SK-MEL-5 (cell line): ENCODE data around the gene MAP3K3. TPM values are rescaled to one million over a fixed set of nuclear protein-coding genes. Genes with fewer than 3 reads are reported as not detected.

Experiments used
- DNase-seq: peaks from one replicate; pipeline ENCODE4 v3.0.0-alpha.2; 2016; ENCODE audit warnings: low read depth, low spot score
- in situ Hi-C: cut with HindIII; loops from 2 replicates; pipeline ENCODE4 v1.10.0; 2016; ENCODE audit warnings: low sequenced_read_pairs, high pct_unique_total_duplicates, low pct_unique_long_range_greater_than_20kb
- polyA plus RNA-seq, 2 experiments: library from polyadenylated mRNA; depleted of rRNA; stranded (reverse); fragments of >200 nt; gene quantifications; 2 replicates each; pipeline ENCODE4 v1.2.3, GENCODE V29; 2015
- total RNA-seq: library from RNA; depleted of rRNA; stranded (reverse); fragments of >200 nt; shearing (Covaris generic); gene quantifications from 2 replicates; pipeline ENCODE4 v1.2.3, GENCODE V29; 2014; rRNA removed

Gene MAP3K3
- 13.1 and 14.8 TPM in 2 replicates for total RNA-seq
- polyA plus RNA-seq (2015; cell fraction: cytosol; rRNA removed), result 15.6 and 17.5 TPM in 2 replicates
- 21.5 and 33.9 TPM in 2 replicates for polyA plus RNA-seq (2015; cell fraction: nucleus; rRNA removed)

DNA sequence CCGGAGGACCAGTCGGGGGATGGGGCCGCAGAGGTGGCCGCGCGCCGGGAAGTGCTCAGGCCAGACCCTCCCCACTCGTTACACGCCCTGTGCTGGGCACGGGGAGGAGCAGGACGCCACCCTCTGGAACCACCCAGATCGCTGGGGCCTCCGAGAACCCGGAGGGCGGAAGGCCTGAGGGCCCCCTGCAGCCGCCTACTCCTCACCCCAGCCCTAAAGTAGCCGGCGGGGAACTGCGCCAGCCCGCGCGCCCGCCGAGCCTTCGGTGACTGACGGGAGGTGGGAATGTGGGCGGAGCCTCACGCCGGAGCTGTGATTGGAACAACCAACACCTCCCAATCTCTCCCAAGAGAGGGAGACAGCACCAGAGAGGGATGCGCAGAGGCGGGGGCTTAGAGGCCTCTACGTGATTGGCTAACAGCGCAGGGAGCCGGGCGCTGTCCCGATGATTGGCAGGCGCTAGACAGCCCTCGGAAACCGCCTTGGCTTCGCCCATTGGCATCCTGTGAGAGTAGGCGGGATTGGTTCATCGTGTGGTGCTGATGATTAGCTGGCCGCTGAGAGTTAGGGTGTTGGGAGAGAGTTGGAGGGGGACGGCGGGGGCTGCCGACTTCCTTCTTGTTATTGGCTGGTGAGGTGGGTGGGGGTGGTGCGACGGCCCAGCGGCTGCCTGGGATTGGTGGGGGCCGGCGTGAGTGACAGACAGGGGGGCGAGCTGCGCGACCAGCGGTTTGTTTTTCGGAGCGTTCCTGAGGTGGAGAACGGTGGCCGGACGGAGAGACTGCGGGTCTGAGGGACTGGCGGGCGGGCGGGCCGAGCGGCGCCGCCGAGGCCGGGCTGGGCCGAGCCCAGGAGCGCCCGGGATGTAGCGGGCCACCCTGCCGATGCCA, at the start of gene MAP3K3:
MAP3K3 (plus strand) TSS at position 734 of the 890 bp plus-strand sequence. CDS start 343 bp downstream, outside the sequence.
- in situ Hi-C loops, result no loop called here
- DNase-seq, result peak; percentile 100

DNA sequence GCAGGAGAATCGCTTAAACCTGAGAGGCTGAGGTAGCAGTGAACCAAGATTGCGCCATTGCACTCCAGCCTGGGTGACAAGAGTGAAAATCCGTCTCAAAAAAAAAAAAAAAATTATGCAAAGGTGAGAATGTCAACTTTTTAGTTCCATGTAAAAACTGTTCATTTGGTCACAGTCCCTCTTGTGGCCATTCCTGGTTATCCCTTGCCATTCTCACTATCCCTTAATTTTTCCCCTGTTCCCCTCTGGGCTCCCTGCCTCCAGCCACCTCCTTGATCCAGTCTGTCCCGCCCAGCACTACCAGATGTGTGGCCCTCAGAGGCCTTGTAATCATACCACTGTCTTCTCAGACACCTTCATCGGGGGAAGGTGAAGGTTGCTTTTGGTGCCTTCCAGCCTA, 48.6 kb upstream of the MAP3K3 start:
- peak; percentile 50 for DNase-seq
- in situ Hi-C loops, result no loop called here

DNA sequence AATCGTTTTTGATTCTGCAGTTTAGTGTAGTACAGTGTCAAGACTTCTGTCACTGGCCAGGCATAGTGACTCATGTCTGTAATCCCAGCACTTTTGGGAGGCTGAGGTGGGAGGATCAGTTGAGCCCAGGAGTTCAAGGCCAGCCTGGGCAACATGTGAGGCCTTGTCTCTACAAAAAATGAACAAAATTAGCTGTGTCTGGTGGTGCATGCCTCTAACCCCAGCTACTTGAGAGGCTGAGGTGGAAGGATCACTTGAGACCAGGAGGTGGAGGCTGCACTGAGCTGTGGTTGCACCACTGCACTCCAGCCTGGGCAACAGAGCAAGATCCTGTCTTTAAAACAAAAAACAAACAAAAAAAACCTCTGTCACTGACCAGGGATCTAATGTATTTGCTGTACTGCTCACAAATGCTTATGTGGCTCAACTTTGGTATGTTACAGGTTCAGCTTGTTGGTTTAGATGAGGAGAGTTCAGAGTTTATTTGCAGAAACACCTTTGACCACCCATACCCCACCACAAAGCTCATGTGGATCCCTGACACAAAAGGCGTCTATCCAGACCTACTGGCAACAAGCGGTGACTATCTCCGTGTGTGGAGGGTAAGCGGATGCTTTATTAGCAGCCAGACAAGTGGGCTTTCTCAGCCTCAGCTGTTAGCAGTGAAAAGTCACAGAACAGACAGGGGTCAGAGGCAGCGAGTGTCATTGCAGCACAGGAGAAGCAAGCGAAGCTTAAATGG, 44.0 kb upstream of the MAP3K3 start:
- in situ Hi-C loops, result no loop called here
- no peak for DNase-seq

DNA sequence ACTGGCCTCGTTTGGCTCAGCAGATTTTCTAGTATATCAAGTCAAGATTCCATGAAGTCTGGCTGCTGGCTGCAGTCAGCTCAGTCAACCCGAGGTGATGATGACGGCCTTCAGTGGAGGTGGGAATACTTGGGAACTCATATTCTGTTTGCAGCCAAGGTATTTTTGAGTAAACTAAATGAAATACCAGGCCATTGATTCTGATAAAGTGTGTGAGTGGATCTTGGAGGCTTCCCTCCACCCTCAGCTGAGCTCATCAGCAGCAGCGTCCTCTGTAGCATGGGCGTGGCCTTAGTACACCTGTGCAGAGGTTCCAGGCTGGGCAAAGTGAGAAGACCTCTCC, 43.5 kb upstream of the MAP3K3 start:
- no peak for DNase-seq
- in situ Hi-C loops, result no loop called here

DNA sequence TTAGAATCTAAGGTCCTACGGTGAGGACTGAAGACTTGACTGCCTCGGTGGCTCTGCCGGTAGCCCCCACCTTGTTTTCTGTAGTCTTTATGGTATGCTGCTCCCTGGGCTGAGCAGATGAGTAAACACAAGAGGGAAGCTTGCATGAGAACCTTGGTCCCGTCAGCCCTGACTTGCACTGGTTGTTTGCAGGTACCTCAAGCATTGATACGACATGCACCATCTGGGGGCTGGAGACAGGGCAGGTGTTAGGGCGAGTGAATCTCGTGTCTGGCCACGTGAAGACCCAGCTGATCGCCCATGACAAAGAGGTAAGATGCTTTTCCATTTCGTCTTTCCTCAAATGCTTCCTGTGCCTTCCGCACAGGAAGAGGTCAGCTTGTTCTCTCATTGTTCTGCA, 42.6 kb upstream of the MAP3K3 start:
- DNase-seq, result no peak
- in situ Hi-C loops, result no loop called here

DNA sequence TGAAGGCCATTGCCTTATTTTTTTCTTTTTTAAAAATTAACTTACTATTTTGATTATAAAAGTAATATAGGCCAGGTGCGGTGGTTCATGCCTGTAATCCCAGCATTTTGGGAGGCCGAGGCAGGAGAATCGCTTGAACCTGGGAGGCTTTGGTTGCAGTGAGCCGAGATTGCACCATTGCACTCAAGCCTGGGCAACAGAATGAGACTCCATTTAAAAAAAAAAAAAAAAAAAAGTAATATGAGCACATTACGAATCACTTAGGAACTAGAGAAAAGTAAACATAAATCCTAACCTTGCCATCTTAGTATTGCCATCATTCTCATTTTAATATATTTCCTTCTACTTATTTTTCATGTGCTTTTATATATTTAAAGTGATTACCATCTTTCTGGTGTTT, 34.4 kb upstream of the MAP3K3 start:
- DNase-seq, result no peak
- in situ Hi-C loops, result no loop called here

DNA sequence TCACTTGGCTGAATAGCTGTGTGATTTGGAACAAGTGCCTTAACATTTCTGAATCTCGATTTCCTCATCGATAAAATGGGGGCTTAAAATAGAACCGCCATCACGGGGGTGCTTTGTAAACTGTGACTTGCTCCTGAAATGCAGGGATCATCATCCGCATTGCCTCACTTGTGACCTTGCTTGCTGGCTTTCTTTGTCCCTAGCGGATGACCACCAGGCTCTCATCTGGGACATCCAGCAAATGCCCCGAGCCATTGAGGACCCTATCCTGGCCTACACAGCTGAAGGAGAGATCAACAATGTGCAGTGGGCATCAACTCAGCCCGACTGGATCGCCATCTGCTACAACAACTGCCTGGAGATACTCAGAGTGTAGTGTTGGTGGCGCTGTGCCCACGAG, 33.4 kb upstream of the MAP3K3 start:
- DNase-seq, result no peak
- in situ Hi-C loops, result no loop called here

DNA sequence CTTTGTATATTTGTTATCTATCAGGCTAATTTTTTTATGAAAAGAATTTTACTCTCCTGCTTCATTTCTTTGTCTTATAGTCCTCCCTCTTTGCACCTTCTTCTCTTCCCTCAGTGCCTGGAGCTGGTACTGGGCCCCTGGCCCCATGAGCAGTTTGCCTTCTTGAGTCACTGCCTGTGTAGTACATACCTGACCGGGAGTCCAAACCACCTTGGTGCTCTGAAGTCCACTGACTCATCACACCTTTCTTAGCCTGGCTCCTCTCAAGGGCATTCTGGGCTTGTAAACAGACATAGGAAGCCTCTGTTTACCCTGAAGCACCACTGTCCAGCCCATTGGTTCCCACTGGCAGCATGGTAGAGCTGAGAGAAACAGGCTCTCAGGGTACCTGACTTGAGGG, 32.6 kb upstream of the MAP3K3 start:
- in situ Hi-C loops, result no loop called here
- DNase-seq, result no peak

DNA sequence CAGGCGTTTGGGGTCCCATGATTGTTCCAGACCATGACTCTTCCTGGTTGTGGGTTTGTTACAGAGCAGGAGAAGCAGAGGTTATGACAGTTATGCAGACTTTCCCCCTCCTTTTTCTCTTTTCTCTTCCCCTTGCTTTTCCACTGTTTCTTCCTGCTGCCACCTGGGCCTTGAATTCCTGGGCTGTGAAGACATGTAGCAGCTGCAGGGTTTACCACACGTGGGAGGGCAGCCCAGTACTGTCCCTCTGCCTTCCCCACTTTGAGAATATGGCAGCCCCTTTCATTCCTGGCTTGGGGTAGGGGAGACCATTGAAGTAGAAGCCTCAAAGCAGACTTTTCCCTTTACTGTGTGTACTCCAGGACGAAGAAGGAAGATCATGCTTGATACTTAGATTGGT, 29.4 kb upstream of the MAP3K3 start:
- no peak for DNase-seq
- in situ Hi-C loops, result no loop called here

DNA sequence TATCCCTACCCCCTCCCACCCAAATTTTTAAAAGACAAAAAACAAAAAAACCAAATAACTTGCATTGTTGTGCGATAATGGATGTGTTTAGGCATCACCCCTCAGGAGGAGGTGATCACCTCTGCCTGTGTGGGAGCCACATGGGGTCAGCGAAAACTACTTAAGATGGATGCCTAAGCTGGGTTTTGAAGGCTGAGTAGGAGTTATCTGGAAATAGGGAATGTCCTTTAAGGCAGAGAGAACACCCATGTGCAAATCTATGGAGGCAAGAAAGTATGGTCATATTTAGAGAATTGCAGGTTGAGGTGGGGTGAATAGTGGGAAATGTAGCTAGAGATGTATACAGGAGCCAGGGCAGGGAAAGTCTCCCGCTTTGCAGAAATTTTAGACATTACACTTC, 27.1 kb upstream of the MAP3K3 start:
- no peak for DNase-seq
- in situ Hi-C loops, result no loop called here

DNA sequence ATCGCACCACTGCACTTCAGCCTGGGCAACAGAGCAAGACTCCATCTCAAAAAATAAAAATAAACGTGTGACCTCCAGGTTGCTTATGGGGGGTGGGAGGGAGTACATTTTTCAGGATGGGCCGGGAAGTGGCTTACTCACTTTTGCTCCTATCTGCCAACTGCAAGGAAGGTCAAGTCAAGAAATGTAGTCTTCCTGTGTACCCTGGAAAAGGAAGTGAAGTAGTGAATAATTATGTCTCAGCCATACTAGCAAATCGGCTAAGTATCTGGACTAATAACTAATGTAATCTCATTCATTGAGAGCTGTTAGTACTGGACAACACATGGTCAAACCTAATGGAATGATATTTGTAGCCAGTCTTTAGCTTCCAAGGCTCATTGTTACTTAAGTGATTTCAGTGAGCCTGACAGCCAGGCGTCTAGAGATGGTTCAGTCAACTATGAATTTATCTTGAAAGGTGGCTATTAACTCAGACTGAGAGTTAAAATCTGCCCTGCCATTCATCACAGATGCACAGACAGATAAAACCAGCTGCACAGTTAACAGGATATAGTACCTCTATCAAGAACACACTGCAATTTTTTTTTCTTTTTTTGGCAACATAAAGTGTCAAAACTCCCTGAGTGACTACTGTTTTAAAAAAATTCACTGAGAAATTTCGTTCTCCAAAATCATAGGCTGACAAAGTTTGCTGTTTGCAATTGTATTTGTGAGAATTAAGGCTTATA, 25.2 kb upstream of the MAP3K3 start:
- DNase-seq, result no peak
- in situ Hi-C loops, result no loop called here

DNA sequence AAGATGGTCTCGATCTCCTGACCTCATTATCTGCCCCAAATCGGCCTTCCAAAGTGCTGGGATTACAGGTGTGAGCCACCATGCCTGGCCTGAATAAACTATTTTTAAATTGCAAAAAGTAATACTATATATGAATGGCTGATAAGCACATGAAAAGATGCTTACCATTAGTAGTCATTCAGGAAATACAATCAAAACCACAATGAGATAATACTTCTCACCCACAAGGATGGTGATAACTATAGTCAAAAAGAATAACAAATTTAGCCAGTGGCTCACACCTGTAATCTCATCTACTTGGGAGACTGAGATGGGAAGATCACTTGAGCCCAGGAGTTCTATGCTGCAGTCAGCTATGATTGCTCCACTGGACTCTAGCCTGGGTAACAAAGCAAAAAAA, 23.9 kb upstream of the MAP3K3 start:
- no peak for DNase-seq
- in situ Hi-C loops, result no loop called here

DNA sequence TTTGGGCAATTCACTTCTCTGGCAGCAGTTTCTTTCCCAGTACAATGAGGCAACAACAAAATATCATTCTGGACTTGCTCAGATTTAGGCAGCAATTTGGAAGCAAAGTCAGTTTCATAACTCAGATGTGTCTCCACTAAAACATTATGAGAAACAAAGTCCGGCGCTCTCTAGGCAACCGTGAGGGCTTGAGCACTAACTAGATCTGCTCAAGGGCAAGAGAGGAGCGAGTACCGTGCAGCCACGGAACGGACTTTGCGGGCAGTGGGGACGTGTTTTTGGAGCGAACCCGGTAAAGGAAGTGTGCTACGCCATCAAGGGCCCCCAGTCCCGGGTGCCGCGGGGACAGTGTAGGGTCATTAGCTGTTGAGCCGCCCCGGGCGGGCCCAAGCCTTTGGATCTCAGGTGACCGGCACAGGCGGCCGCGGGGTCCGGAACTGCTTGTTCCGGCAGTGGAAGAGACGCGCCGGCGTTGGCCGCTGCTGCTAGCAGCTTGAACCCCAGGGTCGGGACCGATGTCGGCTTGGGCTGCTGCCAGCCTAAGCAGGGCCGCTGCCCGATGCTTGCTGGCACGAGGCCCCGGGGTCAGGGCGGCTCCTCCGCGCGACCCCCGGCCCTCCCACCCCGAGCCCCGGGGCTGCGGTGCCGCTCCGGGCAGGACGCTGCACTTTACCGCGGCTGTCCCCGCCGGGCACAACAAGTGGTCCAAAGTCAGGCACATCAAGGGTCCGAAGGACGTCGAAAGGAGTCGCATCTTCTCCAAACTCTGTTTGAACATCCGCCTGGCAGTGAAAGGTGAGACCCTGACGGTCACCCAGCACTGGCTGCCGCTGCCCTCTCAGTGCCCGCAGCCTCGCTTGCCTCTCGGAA, 21.4 kb upstream of the MAP3K3 start, which contains the start of gene TACO1:
TACO1 (plus strand) TSS at position 327 of the 870 bp plus-strand sequence; CDS start at position 516, 189 bp downstream.
- peak; percentile 82 for DNase-seq
- in situ Hi-C loops, result no loop called here

DNA sequence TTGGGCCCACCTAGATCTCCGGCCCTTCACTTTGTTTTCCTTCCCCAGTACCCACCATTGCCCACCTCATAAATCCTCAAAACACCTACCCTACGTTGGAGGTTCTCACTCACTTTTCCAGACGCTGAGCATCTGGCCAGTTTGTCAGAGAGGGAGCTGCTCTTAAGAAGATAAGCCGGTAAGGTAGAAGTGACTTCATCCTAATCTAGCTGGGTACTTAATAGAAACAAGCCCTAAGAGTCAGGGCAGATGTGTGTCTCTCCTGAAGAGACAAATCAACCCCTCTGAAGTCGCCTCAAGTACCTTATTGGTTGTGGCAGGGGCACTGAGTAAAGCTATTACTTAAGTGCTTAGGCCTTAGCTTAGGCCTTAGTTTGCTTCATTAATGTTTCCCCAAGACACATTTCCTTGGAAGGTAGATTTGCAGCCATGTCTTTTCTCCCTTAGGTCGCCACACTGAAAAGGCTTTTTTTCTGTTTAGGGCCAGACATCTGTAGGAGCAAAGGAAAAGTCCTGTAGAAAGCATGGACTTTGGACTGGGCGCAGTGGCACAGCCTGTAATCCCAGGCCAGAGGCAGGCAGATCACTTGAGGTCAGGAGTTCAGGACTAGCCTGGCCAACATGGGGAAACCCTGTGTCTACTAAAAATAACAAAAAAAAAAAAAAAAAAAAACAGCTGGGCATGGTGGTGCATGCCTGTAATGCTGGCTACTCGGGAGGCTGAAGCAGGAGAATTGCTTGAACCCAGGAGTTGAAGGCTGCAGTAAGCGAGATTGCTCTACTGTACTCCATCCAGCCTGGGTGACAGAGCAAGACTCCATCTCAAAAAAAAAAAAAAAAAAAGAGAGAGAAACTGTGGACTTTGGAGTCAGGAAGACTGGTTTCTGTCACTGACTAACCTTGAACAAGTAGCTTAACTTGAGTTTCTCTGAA, 20.5 kb upstream of the MAP3K3 start:
- in situ Hi-C loops, result no loop called here
- no peak for DNase-seq

DNA sequence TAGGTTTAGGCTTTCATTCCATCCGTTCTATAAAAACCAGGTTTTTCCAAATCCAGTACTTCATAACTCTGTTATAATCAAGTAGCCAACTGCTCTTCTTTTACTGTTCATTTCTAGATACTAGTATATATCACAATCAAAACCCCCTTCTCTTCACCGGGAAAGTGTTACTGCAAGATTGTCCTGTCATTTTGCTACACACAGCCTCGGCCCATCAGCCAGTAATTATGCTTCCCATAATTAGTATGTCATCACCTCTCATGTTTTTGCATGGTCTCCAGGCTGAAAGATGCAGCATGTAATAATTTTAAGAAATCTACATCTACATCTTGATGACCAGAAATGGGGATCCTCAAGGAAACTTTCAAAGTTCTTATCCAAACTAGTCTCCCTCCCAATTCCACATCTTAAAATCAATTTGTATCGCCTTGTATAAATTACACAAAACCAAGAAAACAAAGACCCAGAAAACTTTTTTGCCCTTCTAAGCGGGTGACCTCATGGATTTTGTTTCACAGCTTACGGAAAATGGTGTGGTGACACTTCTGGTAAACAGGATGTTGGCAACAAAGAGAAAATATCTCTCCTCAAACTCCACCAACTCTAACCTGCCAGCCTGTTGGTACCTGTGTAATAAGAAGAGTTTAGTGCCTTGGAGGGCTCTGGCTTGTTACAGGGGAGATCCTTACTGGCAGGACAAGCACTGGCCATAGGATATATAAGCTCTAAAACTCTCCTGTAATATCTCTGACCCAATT, 12.2 kb upstream of the MAP3K3 start:
- no peak for DNase-seq
- in situ Hi-C loops, result no loop called here

DNA sequence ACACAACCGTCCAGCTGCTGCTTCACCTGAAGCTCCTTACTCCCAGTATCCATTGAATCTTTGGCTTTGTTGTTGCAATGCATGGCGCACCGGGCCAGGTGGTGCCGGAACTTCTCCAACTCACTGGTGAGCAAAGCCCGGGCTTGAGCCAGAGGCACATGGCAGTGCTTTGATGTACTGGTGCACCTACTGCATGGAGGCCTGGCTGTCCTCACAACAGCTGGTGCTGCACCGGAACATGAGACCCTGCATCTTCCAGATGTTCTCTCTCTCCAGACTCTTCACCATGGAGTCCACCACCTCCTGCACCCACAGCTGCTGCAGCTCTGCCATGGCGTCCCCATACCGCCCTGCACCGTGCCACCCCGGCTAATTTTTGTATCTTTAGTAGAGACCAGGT, 11.4 kb upstream of the MAP3K3 start:
- in situ Hi-C loops, result no loop called here
- DNase-seq, result no peak
